Right atrium auricular region (tissue), 2 donors: Measurements from ENCODE around the gene ANKRD39. TPM values are rescaled to one million over a fixed set of nuclear protein-coding genes. Genes with fewer than 3 reads are reported as not detected.

Experiments used
- DNase-seq: peaks from one replicate; pipeline ENCODE4 v3.0.0-alpha.2; 2019; ENCODE audit warnings: low spot score
- H3K27ac ChIP-seq, 2 donors: fragments of 200-600 bp; sonication (generic); 1 replicate in 1 of 2; 2 replicates in 1 of 2; pipeline ENCODE4 v1.5.1; 2016 to 2019
- H3K27me3 ChIP-seq, 2 donors: fragments of 200-600 bp; sonication (generic); one replicate each; pipeline versions ENCODE4 v1.5.1 to v1.6.0; 2017 to 2019
- H3K36me3 ChIP-seq: fragments of 200-600 bp; sonication (generic); one replicate; pipeline ENCODE4 v1.5.1; 2016
- H3K4me1 ChIP-seq, 2 donors: fragments of 200-600 bp; sonication (generic); one replicate each; pipeline versions ENCODE4 v1.5.1 to v1.6.0; 2017 to 2019
- H3K4me3 ChIP-seq, 2 donors: fragments of 200-600 bp; sonication (generic); 1 replicate in 1 of 2; 2 replicates in 1 of 2; pipeline ENCODE4 v1.5.1; 2017 to 2019; ENCODE audit warnings: mild to moderate bottlenecking in 1 of 2, moderate library complexity in 1 of 2
- H3K9me3 ChIP-seq, 2 donors: fragments of 200-600 bp; sonication (generic); one replicate each; pipeline ENCODE4 v1.5.1; 2019
- CTCF ChIP-seq, 2 donors: fragments of 200-600 bp; sonication (generic); IDR thresholded peaks; one replicate each; pipeline ENCODE4 v1.5.1; 2019; ENCODE audit warnings: antibody characterized with exemption in 2 of 2
- microRNA counts, 2 donors: library from miRNA; unstranded; fragments of <30 nt; microRNA quantifications; one replicate each; lab custom pipeline; 2016 to 2017
- microRNA-seq, 2 donors: library from miRNA; unstranded; fragments of <30 nt; microRNA quantifications; one replicate each; pipeline ENCODE4, GENCODE V29; 2016 to 2017; ENCODE audit warnings: borderline number of aligned reads in 2 of 2, borderline replicate concordance in 1 of 2
- total RNA-seq, 2 donors: library from RNA; depleted of rRNA; stranded (reverse); fragments of >200 nt; gene quantifications; one replicate each; pipeline ENCODE4 v1.1.0, GENCODE V29; 2016

Gene ANKRD39
- total RNA-seq, 2 donors from 2014 or later: 8.7 to 12.2 TPM

GRCh38 chr2:96799623-96799935 is 58.2 kb downstream of the ANKRD39 start:
- Histone ChIP-seq H3K36me3 (peaks cover 53% of the 10 kb centered on the region), H3K9me3 (no peaks in the 10 kb centered on the region), H3K4me3 (no peak overlapping the region), H3K27ac (no peak overlapping the region), H3K4me1 (peaks cover 0 to 5% of the 10 kb centered on the region in 2 donors), H3K27me3 (no peaks in the 10 kb centered on the region)
- no peak for DNase-seq
- no peak for TF ChIP-seq CTCF (IDR thresholded peaks at IDR 0.05)

GRCh38 chr2:96798733-96799622 is 58.8 kb downstream of the ANKRD39 start:
- Histone ChIP-seq H3K27me3 (no peaks in the 10 kb centered on the region), H3K4me3 (no peak overlapping the region), H3K9me3 (no peaks in the 10 kb centered on the region), H3K4me1 (peaks cover 0 to 5% of the 10 kb centered on the region in 2 donors), H3K36me3 (peaks cover 53% of the 10 kb centered on the region), H3K27ac (no peak overlapping the region)
- no peak for TF ChIP-seq CTCF (IDR thresholded peaks at IDR 0.05)
- DNase-seq: no peak

MicroRNAs encoded within 50 kb of the gene (microRNA counts, 767-probe panel; counts per million panel counts)
- 0 to 1,387 counts per million in 2 donors for microRNA hsa-miR-3127-5p (lab: Ali Mortazavi, UCI)

Small RNAs within 50 kb of the gene (microRNA-seq; reads per million reads assigned to microRNA genes)
- gene MIR3127: 2.8 to 5.0 reads per million in 2 donors

Other genes starting within 250 kb of the ANKRD39 start
- gene KANSL3, start 219.7 kb downstream of the ANKRD39 start, total RNA-seq: 10 to 100 TPM; 27.3 to 29.4 TPM
- not detected for gene FER1L5, start 215.3 kb downstream of the ANKRD39 start, total RNA-seq
- gene LMAN2L, start 118.0 kb downstream of the ANKRD39 start, total RNA-seq: 10 to 100 TPM; 13.6 to 15.6 TPM
- 10 to 100 TPM; 22.1 to 22.2 TPM for gene CNNM4, start 97.1 kb downstream of the ANKRD39 start, total RNA-seq
- 1 to 10 TPM; 4.2 to 7.9 TPM for gene CNNM3, start 41.7 kb downstream of the ANKRD39 start, total RNA-seq
- 10 to 100 TPM in 1 of 2 donors, 1 to 10 TPM in 1; 9.3 to 23.0 TPM for gene ANKRD23, start 14.0 kb downstream of the ANKRD39 start, total RNA-seq
- gene SEMA4C, start 12.1 kb upstream of the ANKRD39 start, total RNA-seq: 10 to 100 TPM; 12.0 to 23.3 TPM
- not detected for gene FAM178B, start 128.6 kb upstream of the ANKRD39 start, total RNA-seq
- 10 to 100 TPM; 20.8 to 22.9 TPM for gene FAHD2B, start 236.9 kb upstream of the ANKRD39 start, total RNA-seq